Dedifferentiated amniotic fluid mesenchymal stem cell (primary cell): Measurements from ENCODE around the gene FLT1.

ENCODE experiments used
- DNase-seq: peaks from one replicate; pipeline ENCODE4 v3.0.0-alpha.2; 2016; ENCODE audit errors: extremely low spot score

FLT1 gene

GRCh38 chr13:28387740-28388501 lies 107.0 kb downstream of the FLT1 start:
- DNase-seq = no peak

- DNase-seq = no peak
Measured at GRCh38 chr13:28385362-28385761, 109.6 kb downstream of the FLT1 start.

- no peak for DNase-seq
Measured at GRCh38 chr13:28384789-28385188, 110.1 kb downstream of the FLT1 start.

GRCh38 chr13:28380319-28380718 lies 114.6 kb downstream of the FLT1 start:
- no peak for DNase-seq

GRCh38 chr13:28379371-28380083 lies 115.4 kb downstream of the FLT1 start:
- DNase-seq = no peak

- no peak for DNase-seq
Measured at GRCh38 chr13:28376604-28377003, 118.3 kb downstream of the FLT1 start.

- no peak for DNase-seq
Measured at GRCh38 chr13:28375250-28375930, 119.5 kb downstream of the FLT1 start.

- DNase-seq = no peak
Measured at GRCh38 chr13:28373810-28374209, 121.1 kb downstream of the FLT1 start.

GRCh38 chr13:28370448-28370847 lies 124.5 kb downstream of the FLT1 start:
- DNase-seq = no peak

GRCh38 chr13:28358708-28359107 lies 136.2 kb downstream of the FLT1 start:
- no peak for DNase-seq

GRCh38 chr13:28357911-28358433 lies 137.0 kb downstream of the FLT1 start:
- DNase-seq = no peak

GRCh38 chr13:28357247-28357825 lies 137.6 kb downstream of the FLT1 start:
- DNase-seq = no peak

- DNase-seq = no peak
Measured at GRCh38 chr13:28356561-28357021, 138.3 kb downstream of the FLT1 start.

GRCh38 chr13:28355822-28356371 lies 139.0 kb downstream of the FLT1 start:
- DNase-seq = no peak

GRCh38 chr13:28355046-28355821 lies 139.7 kb downstream of the FLT1 start:
- no peak for DNase-seq

GRCh38 chr13:28353679-28354078 lies 141.2 kb downstream of the FLT1 start:
- DNase-seq = no peak

- no peak for DNase-seq
Measured at GRCh38 chr13:28349907-28350654, 144.8 kb downstream of the FLT1 start.

GRCh38 chr13:28349371-28349770 lies 145.6 kb downstream of the FLT1 start:
- no peak for DNase-seq

GRCh38 chr13:28347456-28348371 lies 147.2 kb downstream of the FLT1 start:
- DNase-seq = no peak
